D721Med (cell line): ENCODE data around the gene FER1L5.

Source experiments
- DNase-seq: peaks from one replicate; pipeline ENCODE4 v3.0.0; 2011; ENCODE audit warnings: low spot score; ENCODE audit not compliant: insufficient read length
- FAIRE-seq: peaks from 2 replicates; lab custom pipeline; 2011; peaks lifted over from hg19 to GRCh38; lab: Jason Lieb, UNC
- CTCF ChIP-seq: IDR thresholded peaks from 2 replicates; pipeline ENCODE4 v1.5.1; 2012; ENCODE audit warnings: mild to moderate bottlenecking, control low read depth; ENCODE audit not compliant: insufficient read depth; ENCODE audit errors: missing control alignments

The FER1L5 gene

DNA sequence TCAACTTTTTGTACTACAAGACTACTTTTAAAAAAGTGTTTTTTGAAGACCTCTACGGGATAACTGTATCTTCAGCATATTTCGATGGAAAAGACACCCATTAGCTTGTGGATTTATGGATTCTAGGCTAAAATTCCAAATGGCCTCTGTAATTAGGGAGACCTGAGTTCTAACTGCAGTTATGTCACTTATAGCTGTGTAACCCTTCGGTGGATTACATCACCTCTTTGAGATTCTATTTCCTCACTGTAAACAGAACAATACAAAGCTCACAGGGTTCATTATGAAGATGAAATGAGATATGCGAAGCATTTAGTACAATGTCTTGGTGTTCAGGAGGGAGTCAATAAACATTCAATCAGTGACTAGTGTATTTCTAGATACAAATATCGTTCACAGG is 73.1 kb downstream of the FER1L5 start:
- FAIRE-seq: no peak

DNA sequence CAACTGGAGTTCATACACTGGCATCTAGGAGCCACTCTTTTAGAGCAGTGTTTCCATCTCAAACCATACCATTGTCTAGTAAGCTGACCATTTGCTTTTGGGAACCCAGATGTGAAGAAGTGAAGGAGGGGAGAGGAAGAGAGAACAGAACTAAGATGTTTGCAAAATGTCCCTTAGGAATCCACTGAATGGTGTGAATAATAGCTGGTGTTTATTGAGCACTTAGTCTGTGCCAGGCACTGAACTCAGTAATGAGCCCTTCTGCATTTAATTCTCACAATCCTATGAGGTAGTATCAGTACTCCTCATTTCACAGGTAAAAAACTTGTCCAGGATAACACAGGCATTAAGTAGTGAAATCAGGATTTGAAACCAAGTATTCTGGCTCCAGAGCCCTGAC is 73.8 kb downstream of the FER1L5 start:
- no peak for TF ChIP-seq CTCF
- DNase-seq: no peak
- FAIRE-seq: no peak

More for the DNA sequence above, 73.1 kb downstream of the FER1L5 start:
- no peak for TF ChIP-seq CTCF
- DNase-seq: no peak

DNA sequence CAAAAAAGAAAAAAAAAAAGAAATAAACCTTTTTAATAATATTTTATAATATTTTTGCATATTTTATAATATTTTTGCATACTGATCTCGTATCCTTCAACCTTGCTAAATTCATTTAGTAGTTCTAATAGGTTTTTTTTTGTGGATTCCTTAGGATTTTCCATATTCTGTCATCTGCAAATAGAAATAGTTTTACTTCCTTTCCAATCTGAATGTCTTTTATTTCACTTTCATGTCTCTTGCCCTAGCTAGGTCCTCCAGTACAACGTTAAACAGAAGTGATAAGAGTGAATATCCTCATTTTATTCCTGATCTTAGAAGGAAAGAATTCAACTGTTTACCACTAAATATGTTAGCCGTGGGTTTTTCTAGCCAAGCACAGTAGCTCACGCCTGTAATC is 83.6 kb downstream of the FER1L5 start:
- FAIRE-seq: no peak
- TF ChIP-seq CTCF: no peak

DNA sequence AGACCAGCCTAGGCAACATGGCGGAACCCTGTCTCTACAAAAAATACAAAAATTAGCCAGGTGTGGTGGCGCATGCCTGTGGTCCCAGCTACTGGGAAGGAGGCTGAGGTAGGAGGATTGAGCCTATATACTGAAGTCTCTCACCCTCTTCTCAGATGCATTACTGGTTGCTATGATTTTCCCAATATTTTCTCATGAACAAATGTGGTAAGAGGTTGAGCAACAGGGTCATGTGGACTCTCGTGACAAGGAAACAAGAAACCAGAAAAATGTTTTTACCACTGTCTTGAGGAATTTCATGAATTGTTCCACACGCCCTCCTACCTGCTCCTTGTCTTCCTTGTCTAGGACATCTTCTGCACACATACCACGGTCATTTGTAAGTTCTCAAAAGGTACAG is 84.9 kb downstream of the FER1L5 start:
- no peak for TF ChIP-seq CTCF
- FAIRE-seq: no peak

More for the DNA sequence above, 83.6 kb downstream of the FER1L5 start:
- no peak for DNase-seq

GRCh38 chr2:96729748-96730147 is 87.2 kb downstream of the FER1L5 start:
- DNase-seq (no peak), FAIRE-seq (no peak)
- TF ChIP-seq CTCF: no peak

More for the DNA sequence above, 84.9 kb downstream of the FER1L5 start:
- DNase-seq: no peak

DNA sequence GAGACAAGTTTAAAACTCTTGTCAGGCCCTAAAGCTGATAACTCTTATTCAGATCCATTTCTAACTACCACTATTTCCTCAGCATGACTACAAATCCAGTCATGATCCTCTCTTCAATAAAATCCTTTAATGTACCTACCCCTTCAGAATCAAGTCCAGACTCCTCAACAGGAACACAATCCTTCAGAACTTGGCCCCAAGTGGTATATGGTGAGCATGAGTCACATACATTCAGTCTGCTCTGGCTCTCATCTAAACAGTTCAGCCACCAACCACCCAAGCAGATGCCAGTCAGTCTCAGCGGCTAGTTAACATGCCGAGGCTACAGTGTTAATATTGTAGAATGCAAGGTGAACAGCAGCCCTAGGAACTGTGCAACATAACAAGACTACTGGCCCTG is 87.6 kb downstream of the FER1L5 start:
- DNase-seq (no peak), FAIRE-seq (no peak)
- no peak for TF ChIP-seq CTCF

- DNase-seq: no peak
- FAIRE-seq: no peak
- no peak for TF ChIP-seq CTCF
Observed at GRCh38 chr2:96733931-96734330, 91.4 kb downstream of the FER1L5 start.
